GM21367 (cell line): ENCODE data around the gene MPPED1.

Source experiments
- ATAC-seq: cut with Tn5 transposase; IDR thresholded peaks from one replicate; pipeline ENCODE4 v1.9.1; 2021; ENCODE audit not compliant: unreplicated experiment

The MPPED1 gene

DNA sequence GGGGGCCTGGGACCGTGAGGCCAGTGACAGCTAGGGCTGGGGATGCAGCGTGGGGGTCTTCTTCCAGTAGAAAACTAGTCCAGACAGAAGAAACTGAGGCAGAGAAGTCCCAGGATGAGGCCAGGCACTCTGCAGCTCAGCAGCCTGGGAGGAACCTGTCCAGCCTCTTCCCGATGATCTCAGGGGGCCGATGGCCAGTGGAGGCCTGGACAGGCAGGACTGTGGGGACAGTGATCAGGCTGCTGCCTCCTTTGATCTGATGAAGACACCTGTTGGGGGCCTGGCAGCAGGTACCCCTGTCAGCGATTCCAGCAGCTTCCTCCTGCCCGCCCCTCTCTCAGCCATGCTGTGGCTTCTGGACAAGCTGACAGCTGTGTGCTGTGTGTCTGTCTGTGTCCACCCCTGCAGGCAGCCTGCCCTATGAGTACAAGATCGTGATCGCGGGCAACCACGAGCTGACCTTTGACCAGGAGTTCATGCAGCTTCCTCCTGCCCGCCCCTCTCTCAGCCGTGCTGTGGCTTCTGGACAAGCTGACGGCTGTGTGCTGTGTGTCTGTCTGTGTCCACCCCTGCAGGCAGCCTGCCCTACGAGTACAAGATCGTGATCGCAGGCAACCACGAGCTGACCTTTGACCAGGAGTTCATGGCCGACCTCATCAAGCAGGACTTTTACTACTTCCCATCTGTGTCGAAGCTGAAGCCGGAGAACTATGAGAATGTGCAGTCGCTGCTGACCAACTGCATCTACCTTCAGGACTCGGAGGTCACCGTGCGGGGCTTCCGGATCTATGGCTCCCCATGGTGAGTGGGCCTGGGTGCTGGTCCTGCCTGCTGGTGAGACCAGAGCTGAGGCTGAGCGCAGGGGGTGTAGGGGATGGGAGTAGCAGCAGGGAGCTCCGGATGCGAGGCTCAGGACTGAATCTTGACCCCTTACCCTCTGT lies 62.6 kb downstream of the MPPED1 start:
- ATAC-seq: no peak

DNA sequence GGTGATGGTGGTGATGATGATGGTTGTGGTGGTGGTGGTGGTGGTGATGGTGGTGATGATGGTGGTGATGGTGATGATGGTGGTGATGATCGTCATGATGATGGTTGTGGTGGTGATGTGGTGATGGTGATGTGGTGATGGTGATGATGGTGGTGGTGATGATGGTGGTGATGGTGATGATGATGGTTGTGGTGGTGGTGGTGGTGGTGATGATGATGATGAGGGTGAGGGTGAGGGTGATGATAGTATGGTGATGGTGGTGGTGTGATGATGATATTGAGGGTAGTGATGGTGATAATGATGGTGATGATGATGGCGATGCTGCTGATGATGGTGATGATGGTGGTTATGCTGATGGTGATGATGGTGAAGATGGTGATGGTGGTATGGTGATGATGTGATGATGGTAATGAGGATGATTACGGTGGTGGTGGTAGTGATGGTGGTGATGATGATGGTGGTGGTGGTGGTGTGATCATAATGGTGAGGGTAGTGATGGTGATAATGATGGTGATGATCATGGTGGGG lies 63.8 kb downstream of the MPPED1 start:
- ATAC-seq: no peak

DNA sequence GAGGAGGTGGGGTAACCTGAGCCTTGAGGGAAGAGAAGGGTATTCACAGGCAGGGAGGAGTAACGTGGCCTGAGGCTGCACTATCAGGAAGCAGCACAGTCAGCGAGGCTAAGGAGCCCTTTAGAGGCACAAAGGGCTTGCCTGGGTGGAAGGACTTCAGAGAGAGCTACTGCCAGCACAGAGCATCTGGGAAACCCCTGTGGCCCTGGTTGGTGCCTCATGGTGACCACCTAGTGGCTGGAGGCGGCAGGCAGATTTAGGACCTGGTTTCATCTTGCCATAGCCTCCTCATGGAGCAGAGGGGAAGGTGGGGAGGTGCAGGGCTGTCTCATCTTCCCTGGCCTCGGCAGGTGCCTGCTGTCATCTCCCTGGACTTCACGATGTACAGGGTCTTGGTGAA lies 64.5 kb downstream of the MPPED1 start:
- no peak for ATAC-seq

DNA sequence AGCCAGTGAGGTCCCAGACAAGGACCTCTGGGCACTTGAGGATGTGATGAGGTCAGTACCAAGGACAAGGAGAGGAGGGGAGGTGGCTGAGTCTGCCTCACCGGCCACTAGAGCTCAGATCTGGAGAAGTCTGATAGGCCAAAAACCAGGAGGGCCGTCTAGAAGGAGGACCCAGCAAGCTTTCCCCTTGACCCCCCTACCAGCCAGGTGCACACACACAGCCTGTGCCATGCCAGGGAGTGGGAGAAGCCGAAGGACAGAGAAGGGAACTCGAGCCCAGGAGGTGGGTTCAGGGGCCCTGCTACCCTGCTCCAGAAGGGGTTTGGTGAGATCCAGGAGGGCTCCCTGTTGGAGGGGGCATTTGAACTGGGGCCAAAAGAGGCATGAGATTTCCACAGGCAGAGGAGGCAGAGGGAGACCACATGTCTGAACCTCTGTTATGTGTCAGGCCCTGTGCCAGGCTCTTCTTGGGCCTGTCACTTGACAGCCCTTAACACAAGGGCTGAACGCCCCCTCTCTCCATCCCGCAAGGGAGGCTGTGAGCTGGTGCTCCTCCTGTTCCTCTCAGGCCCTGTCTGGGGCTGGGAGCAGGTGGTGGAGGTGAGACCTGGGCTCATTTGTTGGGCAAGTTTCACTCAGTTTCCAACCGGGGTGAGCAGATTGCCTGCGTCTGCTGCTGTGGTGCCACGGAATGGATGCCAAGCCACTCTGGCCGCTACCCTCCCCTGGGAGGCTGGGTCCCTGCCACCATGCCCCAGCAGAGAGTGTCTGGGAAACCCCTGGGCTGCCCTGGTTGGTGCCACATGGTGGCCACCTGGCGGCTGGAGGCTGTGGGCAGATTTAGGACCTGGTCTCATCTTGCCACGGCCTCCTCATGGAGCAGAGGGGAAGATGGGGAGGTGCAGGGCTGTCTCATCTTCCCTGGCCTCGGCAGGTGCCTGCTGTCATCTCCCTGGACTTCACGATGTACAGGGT lies 65.2 kb downstream of the MPPED1 start:
- ATAC-seq: no peak

DNA sequence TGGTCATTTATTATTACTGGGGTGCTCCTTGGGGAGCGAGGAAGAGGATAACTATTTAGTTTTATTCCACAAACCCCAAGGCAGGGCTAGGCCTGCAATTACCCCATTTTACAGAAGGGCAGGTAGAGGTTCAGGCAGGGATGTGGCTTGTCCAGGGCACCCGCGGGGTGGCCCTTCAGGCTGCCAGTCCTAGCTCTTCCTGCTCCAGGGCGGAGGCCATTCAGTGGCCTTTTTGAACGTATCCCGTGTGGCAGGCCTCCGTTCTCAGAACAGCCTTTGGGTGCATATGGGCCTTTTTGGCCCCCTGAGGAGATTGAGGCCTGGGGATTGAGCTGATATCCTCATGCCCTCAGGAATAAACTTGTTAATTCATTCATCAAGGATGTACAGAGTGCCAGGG lies 66.2 kb downstream of the MPPED1 start:
- no peak for ATAC-seq

DNA sequence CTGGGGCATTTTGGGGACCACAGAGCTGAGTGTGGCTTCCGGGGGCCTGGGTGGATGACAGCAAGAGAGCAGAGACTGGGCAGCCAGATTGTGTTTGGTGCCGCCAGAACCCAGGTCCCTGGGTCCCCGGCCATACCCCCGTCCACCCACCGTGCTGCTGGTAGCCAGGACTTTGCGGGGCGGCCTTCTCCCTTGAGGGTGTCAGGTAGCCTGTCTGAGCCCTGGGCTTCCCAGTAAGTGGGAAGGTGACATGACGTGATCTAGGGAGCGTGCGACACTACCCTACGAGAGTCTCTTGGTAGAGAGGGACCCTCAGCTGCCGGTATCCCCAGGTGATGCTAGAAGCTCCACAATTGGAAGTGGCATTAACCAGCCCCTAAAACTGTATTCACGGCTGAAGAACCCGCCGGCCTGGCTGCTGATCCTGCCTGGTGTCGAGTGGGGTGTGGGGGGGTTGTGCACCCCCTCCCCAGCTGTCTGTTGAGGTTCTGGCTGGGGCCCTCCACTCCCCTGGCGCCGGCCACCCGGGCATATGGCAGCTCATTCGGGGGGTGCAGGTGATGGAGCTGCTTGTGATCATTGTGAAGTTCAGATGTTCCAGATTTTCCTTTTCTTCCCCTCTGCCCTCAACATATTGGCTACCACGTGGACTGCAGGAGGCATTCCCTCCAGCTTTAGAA lies 66.9 kb downstream of the MPPED1 start:
- no peak for ATAC-seq

DNA sequence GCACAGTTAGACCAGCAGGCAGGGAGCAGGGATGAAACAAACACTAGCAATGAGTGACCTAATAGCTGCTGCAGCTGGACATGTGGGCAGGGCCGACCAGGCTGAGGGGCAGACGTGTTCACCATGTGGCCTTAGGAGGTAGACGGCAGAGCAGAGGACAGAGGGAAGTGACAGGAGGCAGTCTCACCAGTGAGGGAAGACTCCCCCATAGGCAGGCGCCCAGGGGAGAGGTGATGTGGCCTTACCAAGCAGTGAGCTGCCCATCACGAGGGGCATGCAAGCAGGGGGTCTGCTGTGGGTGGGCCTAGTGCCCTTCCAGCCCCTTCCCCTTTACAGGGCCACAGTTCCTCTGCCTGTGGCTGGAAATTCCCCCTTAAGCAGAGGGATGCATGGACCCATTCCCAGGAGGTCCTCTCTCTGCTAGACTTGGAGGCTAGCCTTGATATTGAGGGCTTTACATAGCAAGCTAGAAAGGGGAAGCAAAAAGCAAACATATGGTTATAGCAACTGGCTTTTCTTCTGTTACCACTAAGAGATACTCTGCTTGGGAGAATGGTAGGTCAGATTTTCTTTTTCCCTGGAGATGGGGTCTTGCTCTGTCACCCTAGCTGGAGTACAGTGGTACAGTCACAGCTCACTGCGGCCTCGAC lies 67.6 kb downstream of the MPPED1 start:
- no peak for ATAC-seq

DNA sequence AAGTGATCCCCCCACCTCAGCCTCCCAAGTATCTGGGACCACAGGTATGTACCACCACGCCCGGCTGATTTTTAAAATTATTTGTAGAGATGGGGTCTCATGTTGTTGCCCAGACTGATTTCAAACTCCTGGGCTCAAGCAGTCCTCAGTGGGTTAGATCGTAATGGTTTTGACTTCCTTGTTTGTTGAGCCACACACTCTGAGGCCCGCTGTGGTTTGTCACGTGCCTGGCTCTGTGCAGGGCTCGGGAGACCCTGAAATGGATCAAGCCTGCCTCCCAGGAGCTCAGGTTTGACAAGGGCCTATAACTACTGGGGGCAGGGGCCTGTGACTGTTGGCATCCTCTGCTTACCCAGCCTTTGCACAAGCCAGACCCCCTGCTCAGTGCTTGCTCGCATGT lies 68.1 kb downstream of the MPPED1 start:
- ATAC-seq: no peak

DNA sequence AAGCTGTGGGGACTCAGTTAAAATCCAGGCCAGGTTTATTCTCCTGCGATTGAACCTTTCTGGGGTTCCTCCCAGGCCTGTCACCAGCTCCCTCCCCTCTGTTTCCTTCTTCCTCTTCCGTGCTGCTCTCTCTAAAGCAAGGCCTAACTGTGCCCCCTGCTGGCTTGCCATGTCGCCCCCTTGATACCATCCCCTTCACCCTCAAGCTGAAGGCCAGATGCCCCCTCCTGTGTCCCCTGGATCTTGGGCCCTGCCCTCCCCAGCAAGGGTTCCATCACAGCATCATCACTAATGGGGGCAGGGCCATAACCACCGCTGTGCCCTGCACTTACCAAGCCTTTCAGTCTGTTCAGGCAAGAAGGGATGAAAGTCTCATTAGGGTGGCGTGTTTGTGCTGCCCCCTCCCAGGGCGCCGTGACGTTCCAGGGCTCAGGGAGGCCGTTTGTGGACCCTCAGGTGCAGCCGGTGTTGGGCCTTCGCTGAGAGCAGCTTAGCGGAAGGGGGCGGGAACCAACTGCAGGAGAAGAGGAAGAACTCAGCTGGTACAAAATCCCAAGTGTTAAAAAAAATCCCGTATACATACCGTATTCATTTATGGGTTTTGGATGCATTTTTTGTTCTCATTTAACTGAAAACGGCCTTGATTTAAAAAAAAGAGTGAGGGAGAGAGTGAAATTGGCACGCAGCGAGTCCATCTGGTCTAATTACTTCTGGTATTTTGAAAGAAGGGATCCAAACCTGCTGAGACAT lies 69.9 kb downstream of the MPPED1 start:
- no peak for ATAC-seq

DNA sequence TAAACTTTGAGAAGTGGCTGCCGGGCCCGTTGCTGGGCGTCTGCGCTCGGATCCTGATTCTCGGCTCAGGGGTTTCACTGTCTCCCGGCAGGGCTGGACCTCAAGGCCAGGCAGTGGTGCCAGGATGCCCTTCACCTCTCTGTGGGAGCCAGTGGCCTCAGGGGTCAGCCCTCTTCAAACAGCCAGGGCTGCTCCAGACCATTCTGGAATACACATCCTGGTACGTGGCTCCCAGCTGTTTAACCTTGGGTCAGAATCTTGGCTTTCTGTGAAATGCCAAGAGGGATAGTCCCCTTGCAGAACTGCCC lies 70.5 kb downstream of the MPPED1 start:
- ATAC-seq: no peak

DNA sequence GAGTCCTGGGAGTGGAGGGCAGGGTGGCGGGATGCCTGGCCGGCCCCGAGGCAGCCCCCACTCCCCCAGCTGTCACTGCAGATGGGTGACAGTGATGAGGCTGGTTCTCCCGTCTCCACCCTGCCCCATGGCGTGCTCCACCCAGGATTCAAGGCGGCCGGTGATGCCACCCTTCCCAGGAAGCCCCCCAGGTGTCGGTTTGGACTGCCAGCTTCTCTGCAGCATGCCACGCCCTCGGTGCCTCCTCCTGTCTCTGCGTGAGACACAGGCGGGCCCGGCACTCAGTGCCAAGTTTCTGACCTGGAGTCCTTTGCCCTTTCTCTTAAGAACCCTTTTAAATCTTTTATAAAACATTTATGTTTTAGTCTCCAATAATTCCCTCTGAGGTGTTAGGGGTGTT lies 71.5 kb downstream of the MPPED1 start:
- ATAC-seq: no peak

DNA sequence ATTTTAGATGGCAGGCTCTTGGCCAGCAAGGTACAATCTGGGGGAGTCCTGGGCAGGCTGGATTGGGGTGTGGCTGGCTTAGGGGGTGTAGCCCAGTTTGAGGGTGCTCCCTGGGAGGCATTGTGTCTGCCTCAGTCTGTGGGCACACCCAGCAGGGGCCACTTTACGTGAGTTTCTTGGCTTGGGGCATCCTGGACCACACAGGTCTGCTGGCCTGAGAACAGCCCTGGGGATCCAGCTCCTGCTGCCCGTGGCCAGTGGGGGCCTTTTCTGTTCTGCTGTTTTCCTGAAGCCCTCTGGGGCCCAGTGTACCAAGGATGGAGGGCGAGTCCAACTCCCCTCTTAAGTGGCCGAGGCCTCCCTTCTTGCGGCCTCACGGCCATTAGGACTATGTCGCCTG lies 71.9 kb downstream of the MPPED1 start:
- ATAC-seq: no peak

DNA sequence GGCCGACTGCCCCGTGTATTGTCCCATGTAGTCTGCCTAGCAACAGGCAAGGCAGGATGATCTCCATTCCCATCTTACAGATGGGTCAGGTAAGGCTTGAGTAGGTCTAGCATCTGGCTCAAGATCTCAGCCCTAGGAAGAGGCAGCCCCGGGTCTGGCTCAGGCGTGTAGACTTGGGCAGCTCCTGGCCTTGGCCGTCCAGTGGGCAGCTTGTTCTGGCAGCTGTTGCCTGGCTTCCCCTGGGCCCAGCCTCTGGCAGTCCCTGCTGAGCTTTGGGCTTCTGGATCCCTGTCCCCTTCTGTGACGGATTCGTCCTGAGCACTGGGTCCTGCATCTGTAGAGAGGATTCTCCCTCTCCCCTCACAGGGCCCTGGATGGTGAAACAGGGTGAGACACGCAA lies 72.4 kb downstream of the MPPED1 start:
- no peak for ATAC-seq

DNA sequence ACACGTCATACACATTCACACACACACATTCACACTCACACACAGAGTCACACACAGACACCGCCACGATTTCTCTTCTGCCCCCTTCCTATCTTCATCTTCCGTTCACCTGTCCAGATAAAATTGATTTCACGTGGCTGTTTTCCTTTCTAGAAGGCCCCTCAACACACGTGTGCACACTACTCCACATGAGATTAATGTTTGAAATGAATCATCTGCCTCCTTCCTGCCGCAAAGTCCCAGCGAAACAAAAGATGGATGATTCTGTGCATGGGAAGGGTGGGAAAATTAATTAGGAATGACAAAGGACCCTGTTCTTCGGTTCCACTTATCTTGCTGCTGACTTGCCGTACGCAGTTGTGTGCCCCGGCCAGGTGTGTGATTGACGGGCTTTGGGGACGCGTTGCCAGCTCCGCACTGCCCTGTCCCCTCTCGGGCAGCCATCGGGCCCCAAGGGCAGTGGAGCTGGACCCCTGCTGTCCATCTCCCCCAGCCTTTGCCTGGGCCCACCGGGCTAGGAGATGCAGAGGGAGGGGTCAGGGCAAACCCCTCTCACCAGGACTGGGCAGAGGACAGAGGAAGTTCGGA lies 73.8 kb downstream of the MPPED1 start:
- no peak for ATAC-seq

DNA sequence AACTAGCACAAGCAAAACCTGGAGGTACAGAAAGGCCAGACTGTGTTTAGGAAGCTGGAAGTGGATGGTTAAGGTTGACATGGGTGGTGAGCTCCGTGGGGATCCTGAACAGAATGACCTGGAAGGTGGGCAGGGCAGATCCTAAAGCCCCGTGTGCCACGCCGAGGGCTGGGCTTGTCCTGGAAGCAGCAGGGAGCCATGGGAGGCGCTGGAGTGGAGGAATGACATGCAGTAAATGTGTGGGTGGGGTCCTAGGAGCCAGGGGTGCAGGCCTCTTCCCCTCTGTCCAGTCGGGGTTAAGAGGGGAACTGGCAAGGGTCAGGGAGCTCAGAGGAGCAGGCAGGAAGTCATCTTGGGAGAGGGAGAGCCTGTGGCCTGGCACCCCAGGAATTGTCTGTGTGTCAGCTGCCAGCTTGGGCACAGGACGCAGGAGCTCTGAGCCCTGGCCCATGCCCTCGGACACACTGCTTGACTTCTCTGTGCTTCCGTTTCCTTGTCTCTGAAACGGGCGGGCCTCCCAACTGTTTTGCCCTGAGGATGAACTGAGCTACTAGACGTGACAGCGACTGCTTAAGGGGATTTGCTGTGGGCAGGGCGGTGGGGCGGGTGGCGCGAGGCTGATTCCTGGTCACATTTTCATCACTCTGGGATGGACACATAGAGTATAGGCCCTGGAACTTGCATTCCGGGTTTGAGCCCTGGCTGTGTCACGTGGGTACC lies 75.7 kb downstream of the MPPED1 start:
- no peak for ATAC-seq

DNA sequence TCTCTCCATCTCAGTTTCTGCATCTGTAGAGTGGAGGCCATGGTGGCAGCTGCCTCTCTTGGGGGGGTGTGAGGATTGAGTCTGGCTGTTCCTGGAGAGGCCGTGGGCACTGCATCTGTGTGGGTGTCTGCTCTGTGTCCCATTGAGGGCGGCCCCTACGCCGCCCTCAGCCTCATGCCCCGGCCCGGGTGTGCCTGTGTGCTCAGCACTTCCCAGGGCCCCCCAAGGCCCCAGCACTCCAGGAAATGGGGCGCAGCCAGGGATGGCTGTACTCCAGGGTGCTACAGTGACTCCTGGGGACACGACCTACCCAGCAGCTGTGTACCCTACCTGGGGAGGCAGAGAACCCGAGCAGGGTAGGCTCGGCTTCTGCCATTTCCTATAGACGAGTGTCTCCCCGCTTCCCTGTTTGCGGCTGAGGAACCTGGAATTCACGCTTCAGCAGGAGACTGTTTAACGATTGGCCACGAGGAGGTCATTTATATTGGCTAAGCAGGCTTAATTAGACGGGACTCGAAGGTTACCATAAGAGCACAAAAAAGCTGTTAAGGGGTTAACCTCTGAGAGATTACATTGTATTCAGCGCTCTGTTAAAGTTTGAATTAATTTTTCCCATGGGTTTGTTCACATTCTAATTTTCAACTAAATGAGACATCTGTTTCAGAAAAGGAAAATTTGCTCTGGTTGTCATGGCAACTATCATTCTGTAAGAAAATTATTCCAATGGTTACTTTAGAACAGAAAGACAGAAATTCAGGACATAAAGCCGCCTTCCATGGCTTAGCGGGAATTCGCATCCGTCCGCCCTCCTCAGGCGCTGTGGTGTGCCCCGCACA lies 76.4 kb downstream of the MPPED1 start:
- ATAC-seq: no peak

DNA sequence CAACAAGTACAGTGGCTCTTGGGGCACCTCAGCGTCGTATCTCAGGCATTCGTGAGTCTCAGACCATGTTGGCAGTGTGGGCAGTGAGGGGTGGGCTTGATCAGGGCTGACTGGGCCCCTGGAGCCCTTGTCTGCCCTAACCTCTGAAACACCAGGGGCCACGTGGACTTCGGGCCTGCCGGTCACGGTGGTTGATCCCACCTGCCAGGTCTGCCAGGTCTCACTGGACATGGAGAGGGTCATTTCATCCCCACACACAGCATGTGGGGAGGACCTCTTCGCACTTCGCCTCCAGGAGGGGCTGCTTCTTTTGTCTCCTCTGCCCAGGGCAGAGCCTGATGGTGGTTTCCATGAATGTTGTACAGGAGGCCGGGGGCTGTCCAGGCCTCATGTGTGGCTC lies 77.1 kb downstream of the MPPED1 start:
- ATAC-seq: no peak

DNA sequence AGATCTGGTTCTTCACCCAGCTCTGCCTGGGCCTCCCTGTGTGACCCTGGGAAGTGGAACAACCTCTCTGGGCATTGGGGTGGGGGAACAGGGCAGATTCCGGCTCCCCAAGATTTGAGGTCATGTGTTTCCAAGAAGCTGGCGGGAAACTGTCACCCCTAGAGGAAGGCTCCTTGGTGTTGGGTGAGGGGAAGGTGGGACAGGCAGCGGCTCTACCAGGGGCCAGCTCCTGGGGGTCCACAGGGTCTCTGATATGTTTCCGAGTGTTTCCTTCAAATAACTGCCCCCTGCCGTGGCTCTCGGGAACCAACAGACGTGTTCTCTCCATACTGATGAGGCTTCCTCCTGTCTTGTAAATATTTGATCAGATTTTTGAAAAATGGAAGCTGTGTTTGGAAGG lies 78.5 kb downstream of the MPPED1 start:
- no peak for ATAC-seq
